GM23338 (cell line): ENCODE data around the gene CLCF1. TPM values are rescaled to one million over a fixed set of nuclear protein-coding genes. Genes with fewer than 3 reads are reported as not detected.

Experiments used
- ATAC-seq: fragments of 200-7000 bp; cut with Tn5 transposase; 3 replicates; pipeline ENCODE4 v1.9.1; 2020
- DNase-seq: peaks from one replicate; pipeline ENCODE4 v3.0.0-alpha.2; 2015; ENCODE audit warnings: low spot score
- H2AFZ ChIP-seq: fragments of 200-600 bp; sonication (generic); 2 replicates; pipeline ENCODE4 v1.8.0; 2016; ENCODE audit warnings: antibody characterized with exemption, mild to moderate bottlenecking, moderate library complexity
- H3F3A ChIP-seq: fragments of 200-600 bp; sonication (generic); replicated peaks from 2 replicates; pipeline ENCODE4 v1.8.0; 2017; ENCODE audit warnings: antibody characterized with exemption, mixed run types, low read depth
- H3K27ac ChIP-seq: fragments of 200-600 bp; sonication (generic); 2 replicates; pipeline ENCODE4 v1.6.1; 2016; ENCODE audit warnings: low read depth
- H3K27me3 ChIP-seq: fragments of 200-600 bp; sonication (generic); 2 replicates; pipeline ENCODE4 v1.8.0; 2016; ENCODE audit warnings: mild to moderate bottlenecking, mixed run types, moderate library complexity; ENCODE audit not compliant: insufficient read depth
- H3K36me3 ChIP-seq: fragments of 200-600 bp; sonication (generic); 2 replicates; pipeline ENCODE4 v1.8.0; 2016; ENCODE audit warnings: mild to moderate bottlenecking; ENCODE audit not compliant: insufficient read depth
- H3K4me1 ChIP-seq: fragments of 200-600 bp; sonication (generic); 2 replicates; pipeline ENCODE4 v1.8.0; 2016; ENCODE audit warnings: mild to moderate bottlenecking, moderate library complexity; ENCODE audit not compliant: insufficient read depth
- H3K4me2 ChIP-seq: fragments of 200-600 bp; sonication (generic); 2 replicates; pipeline ENCODE4 v1.7.1; 2017; ENCODE audit warnings: mixed run types
- H3K4me3 ChIP-seq: fragments of 200-600 bp; sonication (generic); 2 replicates; pipeline ENCODE4 v1.6.1; 2016; ENCODE audit warnings: mixed run types
- H3K79me2 ChIP-seq: fragments of 200-600 bp; sonication (generic); replicated peaks from 2 replicates; pipeline ENCODE4 v1.8.0; 2017; ENCODE audit warnings: mild to moderate bottlenecking; ENCODE audit not compliant: insufficient read depth
- H3K9me2 ChIP-seq: fragments of 200-600 bp; sonication (generic); 2 replicates; pipeline ENCODE4 v1.8.0; 2017; ENCODE audit not compliant: insufficient read depth
- H4K20me1 ChIP-seq: fragments of 200-600 bp; sonication (generic); replicated peaks from 2 replicates; pipeline ENCODE4 v1.8.0; 2017; ENCODE audit warnings: mild to moderate bottlenecking; ENCODE audit not compliant: insufficient read depth
- H3K27ac Mint-ChIP-seq: 2 replicates; pipeline ENCODE4 v1.8.0; 2020; ENCODE audit warnings: inconsistent platforms, mild to moderate bottlenecking, moderate library complexity, mixed read lengths
- H3K27me3 Mint-ChIP-seq: 3 replicates; pipeline ENCODE4 v1.8.0; 2022; ENCODE audit warnings: low read depth, mild to moderate bottlenecking, moderate library complexity, mixed read lengths, inconsistent platforms; ENCODE audit not compliant: insufficient read depth, poor library complexity
- H3K36me3 Mint-ChIP-seq: 3 replicates; pipeline ENCODE4 v1.8.0; 2021; ENCODE audit warnings: low read depth, mild to moderate bottlenecking, inconsistent platforms, moderate library complexity, mixed read lengths
- H3K4me1 Mint-ChIP-seq: 3 replicates; pipeline ENCODE4 v1.8.0; 2020; ENCODE audit warnings: mild to moderate bottlenecking, inconsistent platforms, mixed read lengths
- H3K4me3 Mint-ChIP-seq: 3 replicates; pipeline ENCODE4 v1.8.0; 2021; ENCODE audit warnings: moderate library complexity, mild to moderate bottlenecking, inconsistent platforms, mixed read lengths
- H3K9me3 Mint-ChIP-seq: 3 replicates; pipeline ENCODE4 v1.8.0; 2020; ENCODE audit warnings: moderate library complexity, mild to moderate bottlenecking, inconsistent platforms, mixed read lengths
- CREB1 ChIP-seq: fragments of 250-450 bp; sonication (Bioruptor Pico); IDR thresholded peaks from 2 replicates; pipeline ENCODE4 v1.5.0; 2020; ENCODE audit warnings: low read depth, mild to moderate bottlenecking, moderate library complexity
- CTCF ChIP-seq, 2 experiments: fragments of 200-600 bp in 1 of 2; sonication (generic) in 1 of 2; conservative IDR thresholded peaks; 2 replicates each; pipeline versions ENCODE4 v1.5.1 to v1.6.1; 2016 to 2017; ENCODE audit warnings: antibody characterized with exemption in 2 of 2, low read depth in 2 of 2, mild to moderate bottlenecking in 2 of 2, moderate library complexity in 1 of 2
- ETS1 ChIP-seq: IDR thresholded peaks from 2 replicates; pipeline ENCODE4 v1.6.1; 2016; ENCODE audit warnings: antibody characterized with exemption
- EZH2 ChIP-seq: fragments of 200-600 bp; sonication (generic); IDR thresholded peaks from one replicate; pipeline ENCODE4 v1.8.0; 2017; ENCODE audit warnings: antibody characterized with exemption, mild to moderate bottlenecking, low read depth; ENCODE audit not compliant: unreplicated experiment
- POLR2AphosphoS5 ChIP-seq: IDR thresholded peaks from 2 replicates; pipeline ENCODE4 v1.6.1; 2016; ENCODE audit warnings: antibody characterized with exemption, low read depth
- REST ChIP-seq: IDR thresholded peaks from one replicate; pipeline ENCODE4 v1.6.1; 2018; ENCODE audit warnings: antibody characterized with exemption; ENCODE audit not compliant: unreplicated experiment
- ZNF114 ChIP-seq: fragments of 250-450 bp; sonication (Bioruptor Pico); IDR thresholded peaks from 2 replicates; pipeline ENCODE4 v1.5.0; 2020; ENCODE audit warnings: mild to moderate bottlenecking, moderate library complexity
- ZNF462 ChIP-seq: fragments of 250-450 bp; sonication (Bioruptor Pico); IDR thresholded peaks from 2 replicates; pipeline ENCODE4 v1.5.0; 2020; ENCODE audit warnings: mild to moderate bottlenecking, moderate library complexity
- polyA plus RNA-seq: library from polyadenylated mRNA; unstranded; fragments of >200 nt; fragmentation: Nextera tagmentation; extraction: Ambion mirVana; gene quantifications from 2 replicates; pipeline ENCODE4 v1.2.1, GENCODE V29; 2016
- total RNA-seq: library from RNA; depleted of rRNA; stranded (reverse); fragments of >200 nt; shearing (Covaris generic); gene quantifications from 2 replicates; pipeline ENCODE4 v1.2.3, GENCODE V29; 2014

CLCF1 gene
- total and polyA plus RNA-seq, 2 experiments from 2014 or later, result 0.32 TPM; not detected in 1

- Histone ChIP-seq H2AFZ (peak overlapping the region; percentile 96; the same call in 1 of the 2 replicates), H3K79me2 (no peaks in the 10 kb centered on the region)
- ATAC-seq, result peak; percentile 10
These were observed 20.7 kb downstream of the CLCF1 start for GRCh38 chr11:67352546-67353316.

More at GRCh38 chr11:67352546-67353316, 20.7 kb downstream of the CLCF1 start:
- Histone ChIP-seq H3K36me3 (no peaks in the 10 kb centered on the region), H3K4me3 (peak overlapping the region; percentile 95), H3K27ac (peak overlapping the region; percentile 97), H3K9me2 (no peaks in the 10 kb centered on the region), H3F3A (0 out of 2 replicates have a peak, but pooled peaks cover 14% of the 10 kb centered on the region), H3K4me1 (peaks cover 9% of the 10 kb centered on the region), H3K4me2 (peak overlapping the region; percentile 98), H3K27me3 (no peaks in the 10 kb centered on the region; the same call in 1 of the 2 replicates), H4K20me1 (no peaks in the 10 kb centered on the region; the same call in 1 of the 2 replicates)
- TF ChIP-seq POLR2AphosphoS5 (no peak), CTCF (conservative IDR thresholded peaks at IDR 0.05; ENCODE audit: low read depth in 2 of 2) (no peak), ZNF462 (CRISPR knock-in tag) (no peak), REST (no peak), CREB1 (CRISPR knock-in tag) (no peak), ZNF114 (CRISPR knock-in tag) (no peak), ETS1 (no peak), EZH2 (no peak)
- Mint-ChIP-seq H3K4me1 (peaks cover 33% of the 10 kb centered on the region), H3K4me3 (peak overlapping the region; percentile 87), H3K27ac (peak overlapping the region; percentile 90), H3K9me3 (no peaks in the 10 kb centered on the region; the same call in 2 of the 3 replicates), H3K36me3 (no peaks in the 10 kb centered on the region), H3K27me3 (peaks cover 25% of the 10 kb centered on the region)
- peak; percentile 55 for DNase-seq
